Liver (tissue), 3 donors: Measurements from ENCODE around the gene INPP5E.

Source experiments
- ATF3 ChIP-seq: IDR thresholded peaks from 2 replicates; pipeline ENCODE4 v1.6.1; 2016; ENCODE audit warnings: antibody characterized with exemption
- CTCF ChIP-seq: fragments of 150-350 bp; IDR thresholded peaks from 2 replicates; pipeline ENCODE4 v1.5.1; 2017; ENCODE audit warnings: improper control_type of control experiment, low read depth, low read length; ENCODE audit not compliant: missing input control
- MAX ChIP-seq: IDR thresholded peaks from 2 replicates; pipeline ENCODE4 v1.6.1; 2016; ENCODE audit warnings: antibody characterized with exemption
- NR2F2 ChIP-seq: IDR thresholded peaks from 2 replicates; pipeline ENCODE4 v1.6.1; 2016; ENCODE audit warnings: antibody characterized with exemption
- donor health status: healthy.
- donor health status: healthy.

- peak; percentile 65 for TF ChIP-seq CTCF
- TF ChIP-seq ATF3 = no peak
- no peak for TF ChIP-seq NR2F2
- no peak for TF ChIP-seq MAX
Measured at GRCh38 chr9:136439481-136440408, at the start of gene INPP5E.
